Measurements from ENCODE around the gene TYW3. TPM values are rescaled to one million over a fixed set of nuclear protein-coding genes. Genes with fewer than 3 reads are reported as not detected.

TYW3 gene
- total RNA-seq, 1 experiment from 2014 or later, result 17.1 TPM

DNA sequence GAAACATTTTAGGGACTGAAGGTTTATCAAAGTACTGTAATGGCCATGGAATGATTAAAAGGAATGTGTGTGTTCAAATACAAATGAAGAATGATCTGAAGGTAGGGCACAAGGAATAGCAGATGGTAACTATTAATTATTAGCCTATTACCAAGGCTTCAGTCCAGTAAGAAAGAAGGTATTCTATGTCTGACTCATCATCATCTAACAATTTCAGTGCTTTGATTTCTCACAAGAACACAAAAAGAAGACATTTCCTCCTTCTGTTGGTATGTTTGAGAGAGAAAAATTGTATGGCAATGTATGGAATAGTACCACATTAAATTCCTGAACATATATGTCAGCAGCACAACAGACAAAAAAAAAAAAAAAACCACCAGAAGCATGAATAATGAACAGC, 57.5 kb downstream of the TYW3 start:
- no peak for DNase-seq (ENCODE audit: low read depth)

DNA sequence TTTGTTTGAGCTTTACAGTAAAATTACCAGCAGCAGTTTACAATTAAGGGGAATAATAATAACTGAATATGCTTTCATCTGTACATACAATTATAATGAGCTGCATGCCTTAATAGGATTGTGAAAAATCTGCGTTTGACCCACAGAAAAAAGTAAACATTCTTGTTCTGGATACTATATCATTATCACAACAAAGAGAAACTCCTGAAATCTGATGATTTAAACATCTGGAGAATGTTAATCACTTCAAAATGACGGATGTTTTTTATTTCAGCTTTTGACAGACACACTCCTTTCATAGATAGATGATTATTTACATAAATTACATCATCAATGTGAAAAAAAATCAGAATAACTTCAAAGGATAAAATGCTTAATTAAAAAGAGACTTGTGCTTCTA, 58.5 kb downstream of the TYW3 start:
- DNase-seq (ENCODE audit: low read depth), result no peak

DNA sequence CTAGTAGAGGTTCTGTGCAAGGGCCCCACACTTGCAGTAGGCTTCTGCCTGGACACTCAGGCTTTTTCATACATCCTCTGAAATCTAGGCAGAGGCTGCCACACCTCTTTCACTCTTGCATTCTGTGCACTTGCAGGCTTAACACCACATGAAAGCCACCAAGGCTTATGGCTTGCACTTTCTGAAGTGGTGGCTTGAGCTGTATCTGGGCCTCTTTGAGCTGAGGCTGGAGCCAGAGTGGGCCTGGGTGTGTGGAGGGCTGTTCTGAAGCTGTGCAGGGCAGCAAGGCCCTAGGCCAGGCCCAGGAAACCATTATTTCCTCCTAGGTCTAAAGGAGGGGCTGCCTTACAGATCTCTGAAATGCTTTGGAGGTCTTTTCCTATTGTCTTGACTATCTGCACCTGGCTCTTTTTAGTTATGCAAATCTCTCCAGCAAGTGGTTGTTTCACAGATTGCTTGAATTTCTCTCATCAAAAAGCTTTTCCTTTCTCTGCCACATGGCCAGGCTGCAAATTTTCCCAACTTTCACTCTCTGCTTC, 66.2 kb downstream of the TYW3 start:
- DNase-seq (ENCODE audit: low read depth), result no peak

DNA sequence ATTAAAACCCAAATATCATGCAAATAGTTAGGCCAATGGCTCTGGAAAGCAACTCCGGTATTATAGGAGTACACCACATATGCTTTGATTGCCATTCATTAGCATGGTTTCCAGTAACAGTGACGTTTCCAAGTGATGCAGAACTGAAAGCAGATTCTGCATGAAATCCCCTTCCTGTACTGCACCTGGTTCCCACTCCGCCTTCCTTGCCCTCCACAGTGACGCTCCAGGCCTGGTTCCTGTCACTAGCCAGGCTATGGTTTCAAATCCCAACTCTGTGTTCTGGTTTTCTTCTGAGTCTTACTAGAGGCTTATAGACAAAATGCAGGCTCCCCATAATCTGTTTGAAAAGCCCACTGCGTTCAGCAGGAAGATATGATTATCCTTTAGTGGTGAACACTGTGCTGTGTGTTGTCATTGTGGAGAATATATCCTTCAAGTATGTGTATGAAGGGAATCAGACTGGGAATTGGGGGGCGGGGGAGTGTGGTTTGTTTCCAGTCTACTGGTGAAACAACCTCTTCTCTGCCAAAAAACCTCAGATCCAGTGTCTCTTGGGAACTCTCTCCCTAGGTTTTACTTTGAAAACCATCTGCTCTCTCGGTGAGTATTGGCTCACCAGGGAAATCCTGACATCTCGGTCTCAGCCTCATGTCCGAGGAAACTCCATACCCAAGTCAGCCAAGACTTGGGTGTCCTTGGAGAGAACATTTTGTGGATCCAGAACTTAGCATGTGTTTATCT, 78.7 kb downstream of the TYW3 start:
- peak; percentile 11 for DNase-seq (ENCODE audit: low read depth)

DNA sequence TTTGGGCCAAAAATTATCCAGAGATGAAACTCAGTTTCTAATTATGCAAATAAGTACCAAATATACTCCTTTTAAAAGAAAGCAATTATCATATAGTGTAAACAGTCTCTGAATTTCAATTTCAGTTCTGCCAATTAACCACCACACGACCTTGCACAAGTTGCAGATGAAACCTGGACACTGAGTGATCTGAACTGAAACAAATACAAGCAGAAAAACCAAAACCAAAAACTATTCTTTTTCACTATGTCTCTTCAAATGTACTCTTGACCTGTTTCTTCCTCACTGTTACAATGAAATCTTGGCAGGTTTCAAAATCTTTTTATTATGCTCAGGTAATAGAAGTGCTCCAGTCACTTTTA, 79.2 kb downstream of the TYW3 start:
- no peak for DNase-seq (ENCODE audit: low read depth)

Other genes with a start within 250 kb of the TYW3 start
- not detected in 2 replicates for gene LRRC53, start 220.5 kb upstream of the TYW3 start, total RNA-seq (2014; rRNA removed; shearing (Covaris generic))
- gene ERICH3, start 59.4 kb upstream of the TYW3 start, total RNA-seq (2014; rRNA removed; shearing (Covaris generic)), result not detected in 2 replicates
- 58.6 and 72.8 TPM in 2 replicates for gene CRYZ, start 102 bp upstream of the TYW3 start, total RNA-seq (2014; rRNA removed; shearing (Covaris generic))